Pancreas (tissue), 10 donors: ENCODE results near the gene DNAI4. TPM values are rescaled to one million over a fixed set of nuclear protein-coding genes. Genes with fewer than 3 reads are reported as not detected.

Source experiments
- ATAC-seq, 4 donors: fragments of 200-7000 bp; cut with Tn5 transposase; one replicate each; pipeline versions ENCODE4 v1.8.0 to v1.9.1; 2020; ENCODE audit warnings: mild to moderate bottlenecking in 4 of 4, moderate library complexity in 4 of 4
- DNase-seq, 6 donors: peaks; one replicate each; pipeline ENCODE4 v3.0.0-alpha.2; 2020
- FAIRE-seq: peaks from 2 replicates; lab custom pipeline; 2012; peaks lifted over from hg19 to GRCh38; lab: Jason Lieb, UNC
- H3K27ac ChIP-seq, 4 donors: fragments of 200-600 bp; sonication (generic); 1 replicate in 3 of 4; 2 replicates in 1 of 4; pipeline versions ENCODE4 v1.5.0 to v1.8.0; 2020
- H3K27me3 ChIP-seq, 4 donors: fragments of 200-600 bp; one replicate each; pipeline ENCODE4 v1.8.0; 2021
- H3K36me3 ChIP-seq, 3 donors: fragments of 200-600 bp; sonication (generic) in 1 of 3; one replicate each; pipeline versions ENCODE4 v1.5.0 to v1.8.0; 2020 to 2021
- H3K4me1 ChIP-seq, 3 donors: fragments of 200-600 bp; one replicate each; pipeline ENCODE4 v1.8.0; 2021
- H3K4me3 ChIP-seq, 4 donors: fragments of 200-600 bp; sonication (generic) in 2 of 4; one replicate each; pipeline versions ENCODE4 v1.5.0 to v1.8.0; 2020 to 2021
- H3K9me3 ChIP-seq, 4 donors: fragments of 200-600 bp; one replicate each; pipeline ENCODE4 v1.8.0; 2021
- CTCF ChIP-seq, 4 donors: fragments of 200-600 bp; sonication (generic) in 3 of 4; IDR thresholded peaks; one replicate each; pipeline versions ENCODE4 v1.5.0 to v1.8.0; 2021; ENCODE audit warnings: antibody characterized with exemption in 4 of 4
- whole genome bisulfite sequencing, 2 donors: extraction: QIAGEN DNeasy Blood & Tissue Kit; methylation state at CpG; one replicate each; pipeline ENCODE4 v1.1.7; 2013; 5-methylcytosine and 5-hydroxymethylcytosine counted together
- intact Hi-C, 3 donors: fragments of 100-400 bp; cut with DNase I; formaldehyde crosslinking; loops; one replicate each; pipeline versions ENCODE4 v1.11.1 to v1.14.2; 2022
- polyA plus RNA-seq, 2 donors: library from polyadenylated mRNA; stranded (reverse); fragments of 200-250 nt; gene quantifications; one replicate each; pipeline ENCODE4 v1.2.3, GENCODE V29; 2013
- total RNA-seq, 6 donors: library from RNA; stranded (reverse); fragmentation: NEBNext Ultra II Directional in 4 of 6; extraction: Animal tissue kit (Norgen Biotek cat#: 25700) in 4 of 6; gene quantifications; one replicate each; pipeline versions ENCODE4 v1.2.1 to v1.2.4, GENCODE V29; 2021 to 2023
- donor health status: healthy with polysubstance abuse.
- donor health status: DM: no; HTN: no; CAD: no; lungs with moderate emphysema.
- donor health status: DM: no; HTN: no; CAD: no.
- donor health status: control.
- donor health status: control.
- donor health status: Bipolar disorder and iron deficiency.
- donor health status: DM: yes; HTN: yes; CAD: no.
- donor health status: DM: no; HTN: no; CAD: no.
- donor health status: DM: no; HTN: no; CAD: no.
- donor health status: DM: yes; HTN: yes; CAD: no.

The DNAI4 gene
- total and polyA plus RNA-seq, 8 donors = 1.5 to 6.7 (median 4.5) TPM

- DNase-seq (no peak), FAIRE-seq (no peak), ATAC-seq (no peak)
- no peak for TF ChIP-seq CTCF (IDR thresholded peaks at IDR 0.05)
- Histone ChIP-seq H3K36me3 (no peaks in the 10 kb centered on the region), H3K4me3 (no peak overlapping the region), H3K27ac (no peak overlapping the region), H3K4me1 (no peaks in the 10 kb centered on the region), H3K27me3 (no peaks in the 10 kb centered on the region), H3K9me3 (no peaks in the 10 kb centered on the region)
- intact Hi-C loops = no loop called here
- 47 to 52% methylated on average over 3 of the region's 3 CpGs for WGBS, 2 donors
These were observed 146.8 kb downstream of the DNAI4 start for GRCh38 chr1:66777831-66778230.

- WGBS, 2 donors = 81 to 84% methylated on average over 3 of the region's 3 CpGs
- no peaks in the 10 kb centered on the region for H3K4me1 ChIP-seq
- H3K27me3 ChIP-seq = no peaks in the 10 kb centered on the region
- intact Hi-C loops = no loop called here
- no peak for TF ChIP-seq CTCF (IDR thresholded peaks at IDR 0.05)
- ATAC-seq (no peak), DNase-seq (no peak), FAIRE-seq (no peak)
- no peak overlapping the region for H3K4me3 ChIP-seq
- H3K36me3 ChIP-seq = no peaks in the 10 kb centered on the region
- H3K9me3 ChIP-seq = no peaks in the 10 kb centered on the region
- H3K27ac ChIP-seq = no peak overlapping the region
These were observed 149.0 kb downstream of the DNAI4 start for GRCh38 chr1:66775646-66776045.

GRCh38 chr1:66774438-66774837 is 150.2 kb downstream of the DNAI4 start:
- no peak for TF ChIP-seq CTCF (IDR thresholded peaks at IDR 0.05)
- ATAC-seq = no peak
- Histone ChIP-seq H3K4me3 (no peak overlapping the region), H3K36me3 (no peaks in the 10 kb centered on the region), H3K4me1 (no peaks in the 10 kb centered on the region), H3K9me3 (no peaks in the 10 kb centered on the region), H3K27me3 (no peaks in the 10 kb centered on the region), H3K27ac (no peak overlapping the region)
- FAIRE-seq = no peak
- intact Hi-C loops = no loop called here
- WGBS, 2 donors = 31 to 45% methylated on average over 2 of the region's 2 CpGs
- no peak for DNase-seq

- intact Hi-C loops = no loop called here
- FAIRE-seq = no peak
These were observed 151.4 kb downstream of the DNAI4 start for GRCh38 chr1:66773227-66773626.

More at GRCh38 chr1:66773227-66773626, 151.4 kb downstream of the DNAI4 start:
- Histone ChIP-seq H3K36me3 (no peaks in the 10 kb centered on the region), H3K27me3 (no peaks in the 10 kb centered on the region), H3K4me3 (no peak overlapping the region), H3K4me1 (no peaks in the 10 kb centered on the region), H3K27ac (no peak overlapping the region), H3K9me3 (no peaks in the 10 kb centered on the region)
- DNase-seq = no peak
- no peak for ATAC-seq
- TF ChIP-seq CTCF (IDR thresholded peaks at IDR 0.05) = no peak
- 90% methylated on average over 2 of the region's 2 CpGs for WGBS, 2 donors
